ENCODE measurements around the gene CPNE8. TPM values are rescaled to one million over a fixed set of nuclear protein-coding genes. Genes with fewer than 3 reads are reported as not detected.

CPNE8 gene
- total RNA-seq, 2 donors from 2014 or later = 8.7 to 18.0 TPM

DNA sequence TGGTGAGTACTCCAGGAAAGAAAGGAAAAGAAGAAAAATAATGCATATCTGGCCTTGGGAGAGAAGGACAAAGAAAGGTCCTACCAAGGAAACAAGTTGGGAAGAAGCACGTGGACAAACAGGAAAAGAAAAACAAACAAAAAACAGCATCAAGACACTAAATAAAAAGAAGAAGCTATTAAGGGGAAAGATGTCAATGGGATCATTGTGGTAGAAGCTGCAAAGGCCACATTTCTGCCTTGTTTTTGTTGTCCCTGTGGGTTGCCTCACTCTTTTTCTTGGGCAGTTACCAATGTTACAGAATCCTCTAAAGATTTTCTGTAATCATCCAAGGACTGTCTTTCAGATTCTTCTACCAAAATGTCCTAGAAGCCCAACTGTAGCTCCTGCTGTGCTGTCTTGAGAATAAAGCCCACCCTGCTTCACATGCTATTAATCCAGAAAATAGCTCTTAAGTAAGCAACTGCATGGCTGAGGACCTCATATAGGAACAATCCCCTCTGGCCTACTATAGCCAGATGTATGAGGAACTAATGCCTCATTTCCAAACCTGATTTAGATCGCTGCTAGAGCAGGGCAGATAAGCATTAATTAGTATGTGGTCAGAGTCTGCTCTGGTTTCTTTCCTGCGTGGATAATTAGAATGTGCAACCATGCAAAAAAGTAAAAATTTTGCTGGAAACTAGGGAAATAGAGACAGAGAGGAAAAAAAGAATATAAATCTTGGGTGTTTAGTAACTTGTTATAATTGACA lies 10.2 kb upstream of the CPNE8 start:
- Histone ChIP-seq H3K4me3 (ENCODE audit: low read length) (no peak overlapping the region), H3K9me3 (ENCODE audit: control insufficient read depth, low read length) (no peaks in the 10 kb centered on the region), H3K4me1 (ENCODE audit: control insufficient read depth, insufficient read depth, low read length) (no peaks in the 10 kb centered on the region), H3K9ac (ENCODE audit: extremely low read depth, low read length, poor library complexity, severe bottlenecking) (no peak overlapping the region), H3K36me3 (ENCODE audit: control insufficient read depth, insufficient read depth, low read length) (no peaks in the 10 kb centered on the region), H3K27me3 (ENCODE audit: control insufficient read depth, insufficient read depth, low read length, poor library complexity, severe bottlenecking) (no peaks in the 10 kb centered on the region), H3K27ac (ENCODE audit: low read depth, low read length) (no peak overlapping the region)
- no peak overlapping the region for H3K4me3 Mint-ChIP-seq
- H3K36me3 Mint-ChIP-seq (ENCODE audit: low read depth) = no peaks in the 10 kb centered on the region
- TF ChIP-seq, protein P1, sequence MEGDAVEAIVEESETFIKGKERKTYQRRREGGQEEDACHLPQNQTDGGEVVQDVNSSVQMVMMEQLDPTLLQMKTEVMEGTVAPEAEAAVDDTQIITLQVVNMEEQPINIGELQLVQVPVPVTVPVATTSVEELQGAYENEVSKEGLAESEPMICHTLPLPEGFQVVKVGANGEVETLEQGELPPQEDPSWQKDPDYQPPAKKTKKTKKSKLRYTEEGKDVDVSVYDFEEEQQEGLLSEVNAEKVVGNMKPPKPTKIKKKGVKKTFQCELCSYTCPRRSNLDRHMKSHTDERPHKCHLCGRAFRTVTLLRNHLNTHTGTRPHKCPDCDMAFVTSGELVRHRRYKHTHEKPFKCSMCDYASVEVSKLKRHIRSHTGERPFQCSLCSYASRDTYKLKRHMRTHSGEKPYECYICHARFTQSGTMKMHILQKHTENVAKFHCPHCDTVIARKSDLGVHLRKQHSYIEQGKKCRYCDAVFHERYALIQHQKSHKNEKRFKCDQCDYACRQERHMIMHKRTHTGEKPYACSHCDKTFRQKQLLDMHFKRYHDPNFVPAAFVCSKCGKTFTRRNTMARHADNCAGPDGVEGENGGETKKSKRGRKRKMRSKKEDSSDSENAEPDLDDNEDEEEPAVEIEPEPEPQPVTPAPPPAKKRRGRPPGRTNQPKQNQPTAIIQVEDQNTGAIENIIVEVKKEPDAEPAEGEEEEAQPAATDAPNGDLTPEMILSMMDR (conservative IDR thresholded peaks at IDR 0.05) = no peak
- no peaks in the 10 kb centered on the region for H3K9me3 Mint-ChIP-seq
- H3K27me3 Mint-ChIP-seq (ENCODE audit: insufficient read depth) = no peaks in the 10 kb centered on the region
- WGBS, 2 experiments (ENCODE audit: insufficient coverage in 1 of 2, insufficient read length in 1 of 2) = 87 to 90% methylated on average over 2 to 3 of the region's 3 CpGs
- no peaks in the 10 kb centered on the region for H3K4me1 Mint-ChIP-seq
- DNase-seq = no peak
- H3K27ac Mint-ChIP-seq = no peak overlapping the region

- Histone ChIP-seq H3K36me3 (ENCODE audit: control insufficient read depth, insufficient read depth, low read length) (no peaks in the 10 kb centered on the region), H3K9me3 (ENCODE audit: control insufficient read depth, low read length) (no peaks in the 10 kb centered on the region), H3K4me1 (ENCODE audit: control insufficient read depth, insufficient read depth, low read length) (no peaks in the 10 kb centered on the region), H3K4me3 (ENCODE audit: low read length) (no peak overlapping the region), H3K27me3 (ENCODE audit: control insufficient read depth, insufficient read depth, low read length, poor library complexity, severe bottlenecking) (no peaks in the 10 kb centered on the region), H3K9ac (ENCODE audit: extremely low read depth, low read length, poor library complexity, severe bottlenecking) (no peak overlapping the region), H3K27ac (ENCODE audit: low read depth, low read length) (no peak overlapping the region)
- H3K9me3 Mint-ChIP-seq = no peaks in the 10 kb centered on the region
- no peak overlapping the region for H3K27ac Mint-ChIP-seq
- TF ChIP-seq, protein P1 (conservative IDR thresholded peaks at IDR 0.05) = no peak
- 92% methylated on average over 5 of the region's 5 CpGs; no CpG with 5 or more reads in 1 of the 2 experiments for WGBS, 2 experiments (ENCODE audit: insufficient coverage in 1 of 2, insufficient read length in 1 of 2)
- H3K27me3 Mint-ChIP-seq (ENCODE audit: insufficient read depth) = peaks cover 4% of the 10 kb centered on the region
- H3K4me3 Mint-ChIP-seq = no peak overlapping the region
- H3K4me1 Mint-ChIP-seq = peaks cover 3% of the 10 kb centered on the region
- no peaks in the 10 kb centered on the region for H3K36me3 Mint-ChIP-seq (ENCODE audit: low read depth)
- DNase-seq = peak; percentile 43
Measured at GRCh38 chr12:38912116-38912515, 6.7 kb upstream of the CPNE8 start.

DNA sequence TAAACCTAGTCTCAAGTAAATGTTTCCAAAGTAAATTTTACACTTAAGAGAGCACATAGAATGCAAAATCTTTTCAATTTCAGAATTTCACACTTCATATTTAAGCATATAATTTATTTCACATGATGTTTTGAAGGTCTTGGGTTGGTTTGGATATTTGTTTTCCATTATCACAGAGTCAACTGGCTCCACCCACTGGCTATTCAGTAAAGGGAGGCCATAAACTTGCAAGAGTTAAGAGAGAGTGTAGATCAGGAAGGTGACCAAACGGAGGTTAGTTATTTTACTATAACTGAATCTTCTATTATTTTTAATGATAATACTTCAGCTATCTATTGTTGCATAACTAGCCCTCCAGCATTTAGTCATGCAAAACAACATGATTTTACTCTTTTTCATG lies 6.2 kb upstream of the CPNE8 start:
- Histone ChIP-seq H3K36me3 (ENCODE audit: control insufficient read depth, insufficient read depth, low read length) (no peaks in the 10 kb centered on the region), H3K4me1 (ENCODE audit: control insufficient read depth, insufficient read depth, low read length) (no peaks in the 10 kb centered on the region), H3K9ac (ENCODE audit: extremely low read depth, low read length, poor library complexity, severe bottlenecking) (no peak overlapping the region), H3K9me3 (ENCODE audit: control insufficient read depth, low read length) (no peaks in the 10 kb centered on the region), H3K27me3 (ENCODE audit: control insufficient read depth, insufficient read depth, low read length, poor library complexity, severe bottlenecking) (no peaks in the 10 kb centered on the region), H3K4me3 (ENCODE audit: low read length) (no peak overlapping the region), H3K27ac (ENCODE audit: low read depth, low read length) (no peak overlapping the region)
- Mint-ChIP-seq H3K4me3 (no peak overlapping the region), H3K27ac (no peak overlapping the region), H3K36me3 (ENCODE audit: low read depth) (no peaks in the 10 kb centered on the region), H3K27me3 (ENCODE audit: insufficient read depth) (peaks cover 4% of the 10 kb centered on the region), H3K9me3 (no peaks in the 10 kb centered on the region), H3K4me1 (peaks cover 6% of the 10 kb centered on the region)
- TF ChIP-seq, protein P1 (conservative IDR thresholded peaks at IDR 0.05) = peak; percentile 31
- WGBS, 2 experiments (ENCODE audit: insufficient coverage in 1 of 2, insufficient read length in 1 of 2) = no CpG with 5 or more reads among the region's 1 CpG
- peak; percentile 37 for DNase-seq
